HL-60 (cell line): Measurements from ENCODE around the gene POU3F2.

Experiments
- DNase-seq, 2 experiments: peaks; one replicate each; pipeline ENCODE4 v3.0.0-alpha.2; 2010 to 2020; ENCODE audit warnings: low read depth in 1 of 2, low spot score in 1 of 2
- H3K27ac ChIP-seq: fragments of 250-450 bp; sonication (Bioruptor Pico); replicated peaks from 2 replicates; pipeline ENCODE4 v1.5.1; 2020; ENCODE audit warnings: mild to moderate bottlenecking, moderate library complexity
- H3K27me3 ChIP-seq: fragments of 250-450 bp; sonication (Bioruptor Pico); 2 replicates; pipeline ENCODE4 v1.5.1; 2021; ENCODE audit warnings: mild to moderate bottlenecking, moderate library complexity; ENCODE audit not compliant: insufficient read depth, poor library complexity, severe bottlenecking
- H3K4me3 ChIP-seq: replicated peaks from 2 replicates; pipeline ENCODE4 v1.5.1; 2011; ENCODE audit warnings: mild to moderate bottlenecking, control low read depth, low read length; ENCODE audit not compliant: insufficient read depth
- GABPA ChIP-seq: IDR thresholded peaks from 2 replicates; pipeline ENCODE4 v1.6.1; 2012; ENCODE audit warnings: low read depth
- POLR2AphosphoS5 ChIP-seq: IDR thresholded peaks from 2 replicates; pipeline ENCODE4 v1.6.1; 2012; ENCODE audit warnings: low read depth
- SPI1 ChIP-seq: IDR thresholded peaks from 2 replicates; pipeline ENCODE4 v1.6.1; 2012; ENCODE audit warnings: low read depth, mild to moderate bottlenecking, borderline replicate concordance
- TF ChIP-seq, protein P1 (sequence below): IDR thresholded peaks from one replicate; pipeline ENCODE4 v1.5.1; 2011; ENCODE audit warnings: low read length, control low read depth, inconsistent platforms; ENCODE audit not compliant: insufficient read depth
- TF ChIP-seq, protein P2 (sequence below): IDR thresholded peaks from 2 replicates; pipeline ENCODE4 v1.6.1; 2012; ENCODE audit warnings: low read depth; ENCODE audit not compliant: insufficient replicate concordance

Gene POU3F2

DNA sequence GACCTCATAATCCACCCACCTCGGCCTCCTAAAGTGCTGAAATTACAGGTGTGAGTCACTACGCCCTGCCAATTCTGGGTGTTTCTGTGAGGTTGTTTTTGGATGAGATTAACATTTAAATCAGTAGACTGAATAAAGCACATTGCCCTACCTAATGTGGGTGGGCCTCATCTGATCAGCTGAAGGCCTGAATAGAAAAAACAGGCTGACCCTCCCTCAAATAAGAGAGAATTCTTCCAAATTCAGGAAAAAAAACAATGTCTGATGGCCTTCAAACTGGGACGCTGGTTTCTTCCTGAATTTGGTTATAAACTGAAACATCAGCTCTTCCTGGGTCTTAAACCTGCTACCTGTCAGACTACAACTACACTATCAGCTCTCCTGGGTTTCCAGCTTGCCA lies 51.0 kb downstream of the POU3F2 start:
- DNase-seq = no peak
- TF ChIP-seq, protein P1, sequence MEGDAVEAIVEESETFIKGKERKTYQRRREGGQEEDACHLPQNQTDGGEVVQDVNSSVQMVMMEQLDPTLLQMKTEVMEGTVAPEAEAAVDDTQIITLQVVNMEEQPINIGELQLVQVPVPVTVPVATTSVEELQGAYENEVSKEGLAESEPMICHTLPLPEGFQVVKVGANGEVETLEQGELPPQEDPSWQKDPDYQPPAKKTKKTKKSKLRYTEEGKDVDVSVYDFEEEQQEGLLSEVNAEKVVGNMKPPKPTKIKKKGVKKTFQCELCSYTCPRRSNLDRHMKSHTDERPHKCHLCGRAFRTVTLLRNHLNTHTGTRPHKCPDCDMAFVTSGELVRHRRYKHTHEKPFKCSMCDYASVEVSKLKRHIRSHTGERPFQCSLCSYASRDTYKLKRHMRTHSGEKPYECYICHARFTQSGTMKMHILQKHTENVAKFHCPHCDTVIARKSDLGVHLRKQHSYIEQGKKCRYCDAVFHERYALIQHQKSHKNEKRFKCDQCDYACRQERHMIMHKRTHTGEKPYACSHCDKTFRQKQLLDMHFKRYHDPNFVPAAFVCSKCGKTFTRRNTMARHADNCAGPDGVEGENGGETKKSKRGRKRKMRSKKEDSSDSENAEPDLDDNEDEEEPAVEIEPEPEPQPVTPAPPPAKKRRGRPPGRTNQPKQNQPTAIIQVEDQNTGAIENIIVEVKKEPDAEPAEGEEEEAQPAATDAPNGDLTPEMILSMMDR = no peak
- TF ChIP-seq, protein P2, sequence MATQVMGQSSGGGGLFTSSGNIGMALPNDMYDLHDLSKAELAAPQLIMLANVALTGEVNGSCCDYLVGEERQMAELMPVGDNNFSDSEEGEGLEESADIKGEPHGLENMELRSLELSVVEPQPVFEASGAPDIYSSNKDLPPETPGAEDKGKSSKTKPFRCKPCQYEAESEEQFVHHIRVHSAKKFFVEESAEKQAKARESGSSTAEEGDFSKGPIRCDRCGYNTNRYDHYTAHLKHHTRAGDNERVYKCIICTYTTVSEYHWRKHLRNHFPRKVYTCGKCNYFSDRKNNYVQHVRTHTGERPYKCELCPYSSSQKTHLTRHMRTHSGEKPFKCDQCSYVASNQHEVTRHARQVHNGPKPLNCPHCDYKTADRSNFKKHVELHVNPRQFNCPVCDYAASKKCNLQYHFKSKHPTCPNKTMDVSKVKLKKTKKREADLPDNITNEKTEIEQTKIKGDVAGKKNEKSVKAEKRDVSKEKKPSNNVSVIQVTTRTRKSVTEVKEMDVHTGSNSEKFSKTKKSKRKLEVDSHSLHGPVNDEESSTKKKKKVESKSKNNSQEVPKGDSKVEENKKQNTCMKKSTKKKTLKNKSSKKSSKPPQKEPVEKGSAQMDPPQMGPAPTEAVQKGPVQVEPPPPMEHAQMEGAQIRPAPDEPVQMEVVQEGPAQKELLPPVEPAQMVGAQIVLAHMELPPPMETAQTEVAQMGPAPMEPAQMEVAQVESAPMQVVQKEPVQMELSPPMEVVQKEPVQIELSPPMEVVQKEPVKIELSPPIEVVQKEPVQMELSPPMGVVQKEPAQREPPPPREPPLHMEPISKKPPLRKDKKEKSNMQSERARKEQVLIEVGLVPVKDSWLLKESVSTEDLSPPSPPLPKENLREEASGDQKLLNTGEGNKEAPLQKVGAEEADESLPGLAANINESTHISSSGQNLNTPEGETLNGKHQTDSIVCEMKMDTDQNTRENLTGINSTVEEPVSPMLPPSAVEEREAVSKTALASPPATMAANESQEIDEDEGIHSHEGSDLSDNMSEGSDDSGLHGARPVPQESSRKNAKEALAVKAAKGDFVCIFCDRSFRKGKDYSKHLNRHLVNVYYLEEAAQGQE = no peak
- TF ChIP-seq SPI1 = no peak
- TF ChIP-seq GABPA = no peak
- TF ChIP-seq POLR2AphosphoS5 = no peak
- no peaks in the 10 kb centered on the region for H3K27me3 ChIP-seq
- H3K4me3 ChIP-seq = no peak overlapping the region
- no peak overlapping the region for H3K27ac ChIP-seq

DNA sequence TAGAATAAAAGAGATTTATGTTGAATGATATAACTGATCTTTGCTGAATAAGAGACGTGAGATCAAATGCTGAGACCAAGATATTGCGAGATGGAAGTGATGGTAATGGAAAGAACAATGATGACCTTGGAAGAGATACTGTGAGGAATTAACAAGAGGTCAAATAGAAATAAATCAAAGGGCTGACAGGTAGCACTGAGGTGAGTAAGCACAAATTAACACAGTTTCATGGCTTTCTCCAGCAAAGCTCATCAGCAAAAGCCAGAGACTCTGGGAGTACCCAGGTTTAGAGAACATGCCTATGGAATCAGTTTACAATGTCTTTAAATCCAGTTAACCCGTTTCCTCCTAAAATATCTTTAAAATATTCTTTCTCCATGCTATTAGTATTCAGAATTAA lies 53.3 kb downstream of the POU3F2 start:
- no peaks in the 10 kb centered on the region for H3K27me3 ChIP-seq
- H3K4me3 ChIP-seq = no peak overlapping the region
- no peak for DNase-seq
- TF ChIP-seq POLR2AphosphoS5 = no peak
- no peak for TF ChIP-seq SPI1
- TF ChIP-seq, protein P1 = no peak
- no peak for TF ChIP-seq GABPA
- TF ChIP-seq, protein P2 = no peak
- H3K27ac ChIP-seq = no peak overlapping the region
